ENCODE data around the gene KDM4B.

GRCh38 chr19:5057860-5058259, 88.9 kb downstream of the KDM4B start:
- no peak for TF ChIP-seq POLR2A (IDR thresholded peaks at IDR 0.05)
- no peak for TF ChIP-seq CTCF (IDR thresholded peaks at IDR 0.05)
